T-helper 1 cell treated with Interleukin-12 subunit alpha and Interleukin-12 subunit beta and Interleukin-4 antibody, amounts not matched to agents 30 μg/mL and 1 μg/mL, for 36 hours (primary cell): ENCODE results near the gene FOXO1.

ENCODE experiments used
- H3K27ac Mint-ChIP-seq: one replicate; pipeline ENCODE4 v1.8.0; 2021; ENCODE audit warnings: mild to moderate bottlenecking, mixed read lengths
- H3K27me3 Mint-ChIP-seq: one replicate; pipeline ENCODE4 v1.8.0; 2021; ENCODE audit warnings: low read depth, mixed read lengths
- H3K36me3 Mint-ChIP-seq: one replicate; pipeline ENCODE4 v1.8.0; 2021; ENCODE audit warnings: low read depth, mixed read lengths
- H3K4me1 Mint-ChIP-seq: one replicate; pipeline ENCODE4 v1.8.0; 2021; ENCODE audit warnings: low read depth, mixed read lengths
- H3K4me3 Mint-ChIP-seq: one replicate; pipeline ENCODE4 v1.8.0; 2021; ENCODE audit warnings: mild to moderate bottlenecking, moderate library complexity, mixed read lengths
- H3K9me3 Mint-ChIP-seq: one replicate; pipeline ENCODE4 v1.8.0; 2021; ENCODE audit warnings: mixed read lengths

FOXO1 gene

GRCh38 chr13:40530961-40531360 is 135.5 kb downstream of the FOXO1 start:
- Mint-ChIP-seq H3K9me3 (peaks cover 18% of the 10 kb centered on the region), H3K27me3 (no peaks in the 10 kb centered on the region), H3K36me3 (peaks cover 6% of the 10 kb centered on the region), H3K4me1 (peaks cover 9% of the 10 kb centered on the region), H3K27ac (no peak overlapping the region), H3K4me3 (no peak overlapping the region)

DNA sequence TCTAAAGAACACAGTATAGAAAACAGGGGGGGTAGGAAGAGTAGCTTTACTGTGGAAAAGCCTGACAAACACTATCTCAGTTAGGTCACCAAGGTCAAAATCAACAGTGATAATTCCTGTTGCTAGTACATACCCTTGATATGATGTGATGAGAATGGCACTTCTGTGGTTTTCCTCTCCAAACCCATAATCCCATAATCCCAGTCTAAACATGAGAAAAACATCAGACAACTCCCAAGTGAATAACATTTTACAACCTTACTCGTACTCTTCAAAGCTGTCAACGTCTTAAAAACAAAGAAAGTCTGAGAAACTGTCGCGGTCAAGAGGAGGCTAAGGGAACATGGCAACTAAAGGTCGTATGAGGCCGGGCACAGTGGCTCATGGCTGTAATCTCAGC is 137.6 kb downstream of the FOXO1 start:
- H3K9me3 Mint-ChIP-seq, result peaks cover 18% of the 10 kb centered on the region
- H3K27ac Mint-ChIP-seq, result no peak overlapping the region
- H3K4me1 Mint-ChIP-seq, result peaks cover 13% of the 10 kb centered on the region
- peaks cover 10% of the 10 kb centered on the region for H3K36me3 Mint-ChIP-seq
- H3K4me3 Mint-ChIP-seq, result no peak overlapping the region
- H3K27me3 Mint-ChIP-seq, result no peaks in the 10 kb centered on the region

DNA sequence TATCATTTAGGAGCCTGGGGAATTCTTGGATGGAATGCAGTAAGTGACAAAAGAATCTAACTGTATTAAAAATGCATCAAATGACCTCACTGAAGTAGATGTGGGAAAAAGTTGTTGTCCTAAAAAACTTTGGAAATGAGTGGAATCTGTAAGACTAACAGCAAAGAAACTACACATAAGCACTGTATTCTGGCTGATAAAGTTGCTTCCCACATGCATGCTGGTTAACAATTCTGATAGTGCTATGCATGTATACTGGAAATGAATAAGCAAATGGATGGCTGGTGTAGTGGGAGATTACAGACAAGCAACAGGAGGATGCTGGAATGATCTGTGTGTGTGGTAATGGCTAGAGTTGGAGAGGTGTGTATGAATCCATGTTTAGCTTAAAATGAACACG is 138.5 kb downstream of the FOXO1 start:
- peaks cover 18% of the 10 kb centered on the region for H3K9me3 Mint-ChIP-seq
- H3K27ac Mint-ChIP-seq, result no peak overlapping the region
- H3K4me1 Mint-ChIP-seq, result peaks cover 13% of the 10 kb centered on the region
- H3K27me3 Mint-ChIP-seq, result no peaks in the 10 kb centered on the region
- H3K36me3 Mint-ChIP-seq, result peaks cover 10% of the 10 kb centered on the region
- no peak overlapping the region for H3K4me3 Mint-ChIP-seq

DNA sequence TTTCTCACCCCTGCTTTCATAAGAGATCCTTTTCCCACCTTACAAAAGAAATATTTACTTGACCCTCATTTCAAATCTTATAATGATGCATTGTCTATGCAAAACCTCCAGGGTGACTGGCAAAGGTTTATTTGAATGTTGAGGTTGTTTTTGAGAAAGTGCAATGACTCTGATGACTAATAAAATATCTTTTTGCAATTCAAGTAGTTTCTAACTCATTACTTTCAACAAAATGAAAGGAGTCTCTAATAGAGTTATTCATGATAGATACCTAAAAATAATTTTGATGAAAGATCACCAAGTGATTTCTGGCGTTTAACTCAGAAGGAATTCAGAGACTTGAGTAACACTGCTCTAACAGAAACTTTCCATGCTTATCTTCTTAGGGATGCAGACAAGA is 144.2 kb downstream of the FOXO1 start:
- peaks cover 21% of the 10 kb centered on the region for H3K4me1 Mint-ChIP-seq
- H3K27me3 Mint-ChIP-seq, result no peaks in the 10 kb centered on the region
- peaks cover 6% of the 10 kb centered on the region for H3K36me3 Mint-ChIP-seq
- no peak overlapping the region for H3K4me3 Mint-ChIP-seq
- peaks cover 4% of the 10 kb centered on the region for H3K9me3 Mint-ChIP-seq
- H3K27ac Mint-ChIP-seq, result no peak overlapping the region

DNA sequence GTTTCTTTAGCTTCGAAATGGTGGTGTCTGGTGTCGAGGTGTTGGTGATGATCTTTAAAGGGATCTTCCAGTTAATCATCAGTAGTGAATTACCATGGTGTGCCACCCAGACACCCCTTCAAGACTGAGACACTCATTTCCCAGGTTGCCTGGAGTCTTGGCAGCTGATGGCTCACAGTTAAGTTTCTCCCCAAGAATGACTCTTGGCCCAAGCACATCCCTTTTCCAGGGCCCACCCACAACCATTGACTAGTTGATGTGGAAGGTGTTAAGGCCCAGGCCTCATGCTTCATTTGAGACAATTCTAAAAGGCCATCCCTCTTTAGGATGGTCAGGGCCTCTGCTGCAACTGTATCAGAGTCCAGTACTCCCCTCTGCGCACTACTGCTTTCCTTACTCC is 145.5 kb downstream of the FOXO1 start:
- H3K27me3 Mint-ChIP-seq, result no peaks in the 10 kb centered on the region
- H3K36me3 Mint-ChIP-seq, result peaks cover 8% of the 10 kb centered on the region
- H3K9me3 Mint-ChIP-seq, result no peaks in the 10 kb centered on the region
- peaks cover 27% of the 10 kb centered on the region for H3K4me1 Mint-ChIP-seq
- no peak overlapping the region for H3K27ac Mint-ChIP-seq
- H3K4me3 Mint-ChIP-seq, result no peak overlapping the region

DNA sequence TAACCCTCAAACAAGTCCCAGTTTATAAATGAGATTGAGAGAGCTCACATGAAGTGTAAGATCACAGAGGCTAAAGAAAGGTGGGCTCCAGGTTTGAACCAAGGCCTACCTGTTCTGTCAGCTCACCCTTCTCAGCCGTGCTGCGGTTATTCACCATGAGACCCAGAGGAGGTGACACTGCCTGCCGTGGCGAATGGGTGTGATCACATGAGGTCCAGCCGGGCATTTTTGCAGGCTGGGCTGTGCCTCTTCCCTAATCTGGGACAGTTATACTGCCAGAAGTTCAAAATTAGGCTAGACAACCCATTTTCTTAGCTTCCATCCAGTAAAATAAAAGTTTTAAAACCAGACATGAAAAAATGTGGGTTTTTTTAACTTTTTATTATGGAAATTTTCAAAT is 146.8 kb downstream of the FOXO1 start:
- Mint-ChIP-seq H3K4me1 (peaks cover 25% of the 10 kb centered on the region), H3K27me3 (no peaks in the 10 kb centered on the region)

GRCh38 chr13:40518481-40518882 is 148.0 kb downstream of the FOXO1 start:
- Mint-ChIP-seq H3K36me3 (peaks cover 6% of the 10 kb centered on the region), H3K4me1 (peaks cover 28% of the 10 kb centered on the region), H3K27ac (peak overlapping the region; percentile 23), H3K9me3 (no peaks in the 10 kb centered on the region), H3K27me3 (no peaks in the 10 kb centered on the region), H3K4me3 (peak overlapping the region; percentile 25)

More for the DNA sequence above, 146.8 kb downstream of the FOXO1 start:
- Mint-ChIP-seq H3K9me3 (no peaks in the 10 kb centered on the region), H3K36me3 (peaks cover 6% of the 10 kb centered on the region), H3K27ac (no peak overlapping the region), H3K4me3 (no peak overlapping the region)

GRCh38 chr13:40517486-40518480 is 148.7 kb downstream of the FOXO1 start:
- H3K4me1 Mint-ChIP-seq, result peaks cover 34% of the 10 kb centered on the region
- no peaks in the 10 kb centered on the region for H3K9me3 Mint-ChIP-seq
- H3K27ac Mint-ChIP-seq, result peak overlapping the region; percentile 23
- H3K27me3 Mint-ChIP-seq, result no peaks in the 10 kb centered on the region
- H3K4me3 Mint-ChIP-seq, result peak overlapping the region; percentile 25
- H3K36me3 Mint-ChIP-seq, result peaks cover 6% of the 10 kb centered on the region

DNA sequence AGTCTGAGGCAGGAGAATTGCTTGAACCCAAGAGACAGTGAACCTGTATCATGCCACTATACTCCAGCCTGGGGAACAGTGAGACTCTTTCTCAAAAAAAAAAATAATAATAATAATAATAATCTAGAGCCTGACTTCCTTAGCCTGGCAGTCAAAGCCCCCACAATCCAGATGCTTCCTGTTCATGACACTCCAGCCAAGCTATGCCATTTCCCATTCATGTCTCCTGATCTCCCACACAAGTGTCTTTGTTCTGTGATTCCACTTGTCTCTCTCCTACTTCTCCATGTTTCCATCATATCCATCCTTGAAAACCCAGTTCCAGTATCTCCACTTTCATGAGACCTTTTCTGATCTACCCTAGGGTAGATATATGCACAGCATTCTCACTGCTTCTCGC is 150.7 kb downstream of the FOXO1 start:
- Mint-ChIP-seq H3K27me3 (no peaks in the 10 kb centered on the region), H3K27ac (no peak overlapping the region), H3K36me3 (peaks cover 6% of the 10 kb centered on the region), H3K9me3 (no peaks in the 10 kb centered on the region), H3K4me1 (peaks cover 36% of the 10 kb centered on the region), H3K4me3 (no peak overlapping the region)

DNA sequence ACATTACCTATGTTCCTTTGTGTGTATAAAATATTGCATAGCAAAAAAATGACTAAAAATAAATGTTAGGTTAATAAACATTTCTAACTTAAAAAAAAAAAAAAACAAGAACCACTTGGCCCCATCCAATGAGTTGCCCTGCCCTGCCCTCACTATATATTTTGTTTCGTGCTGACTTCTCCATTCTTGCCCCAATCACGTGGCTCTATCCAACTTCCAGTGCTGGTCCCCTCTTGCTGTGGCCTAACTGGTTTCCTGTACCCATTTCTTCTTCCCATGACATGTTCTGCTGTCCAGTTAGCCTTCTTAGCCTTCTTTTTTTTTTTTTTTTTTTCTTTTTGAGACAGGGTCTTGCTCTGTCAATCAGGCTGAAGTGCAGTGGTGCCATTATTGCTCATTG is 151.6 kb downstream of the FOXO1 start:
- no peak overlapping the region for H3K27ac Mint-ChIP-seq
- H3K9me3 Mint-ChIP-seq, result no peaks in the 10 kb centered on the region
- H3K27me3 Mint-ChIP-seq, result no peaks in the 10 kb centered on the region
- no peak overlapping the region for H3K4me3 Mint-ChIP-seq
- peaks cover 34% of the 10 kb centered on the region for H3K4me1 Mint-ChIP-seq
- peaks cover 6% of the 10 kb centered on the region for H3K36me3 Mint-ChIP-seq

- Mint-ChIP-seq H3K4me1 (peaks cover 20% of the 10 kb centered on the region), H3K27me3 (no peaks in the 10 kb centered on the region), H3K9me3 (no peaks in the 10 kb centered on the region), H3K27ac (no peak overlapping the region), H3K36me3 (no peaks in the 10 kb centered on the region), H3K4me3 (no peak overlapping the region)
Observed at GRCh38 chr13:40509876-40510275, 156.6 kb downstream of the FOXO1 start.

DNA sequence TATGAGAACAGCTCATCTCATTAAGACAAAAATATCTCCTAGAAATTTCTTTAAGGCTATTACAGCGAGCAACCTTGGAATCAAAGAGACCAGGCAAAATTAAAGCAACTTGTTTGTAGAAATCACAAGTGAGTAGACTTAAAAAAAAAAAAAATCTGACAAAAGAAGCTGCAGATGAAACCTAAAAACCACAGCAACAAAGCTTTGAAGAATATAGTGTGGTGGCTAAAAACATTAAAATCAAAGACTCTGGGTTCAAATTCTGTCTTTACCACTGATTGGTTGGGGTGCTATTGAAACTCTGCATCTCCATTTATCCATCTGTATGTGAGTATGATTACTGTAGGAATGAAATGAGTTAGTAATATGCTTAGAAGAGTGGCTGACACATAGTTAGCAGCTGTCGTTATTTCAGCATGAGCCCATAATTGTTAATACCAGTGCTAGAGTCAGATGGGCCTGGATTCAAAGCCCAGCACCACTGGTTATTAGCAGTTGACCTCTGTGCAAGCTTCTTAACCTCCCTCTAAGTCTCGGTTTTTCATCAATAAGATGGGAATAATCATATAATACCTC is 157.6 kb downstream of the FOXO1 start:
- no peaks in the 10 kb centered on the region for H3K36me3 Mint-ChIP-seq
- H3K4me1 Mint-ChIP-seq, result peaks cover 18% of the 10 kb centered on the region
- no peak overlapping the region for H3K27ac Mint-ChIP-seq
- H3K27me3 Mint-ChIP-seq, result no peaks in the 10 kb centered on the region
- H3K9me3 Mint-ChIP-seq, result no peaks in the 10 kb centered on the region
- no peak overlapping the region for H3K4me3 Mint-ChIP-seq

- H3K4me3 Mint-ChIP-seq, result no peak overlapping the region
- H3K27me3 Mint-ChIP-seq, result no peaks in the 10 kb centered on the region
- peaks cover 13% of the 10 kb centered on the region for H3K4me1 Mint-ChIP-seq
- no peaks in the 10 kb centered on the region for H3K9me3 Mint-ChIP-seq
- H3K36me3 Mint-ChIP-seq, result no peaks in the 10 kb centered on the region
- H3K27ac Mint-ChIP-seq, result no peak overlapping the region
Observed at GRCh38 chr13:40508127-40508526, 158.3 kb downstream of the FOXO1 start.

DNA sequence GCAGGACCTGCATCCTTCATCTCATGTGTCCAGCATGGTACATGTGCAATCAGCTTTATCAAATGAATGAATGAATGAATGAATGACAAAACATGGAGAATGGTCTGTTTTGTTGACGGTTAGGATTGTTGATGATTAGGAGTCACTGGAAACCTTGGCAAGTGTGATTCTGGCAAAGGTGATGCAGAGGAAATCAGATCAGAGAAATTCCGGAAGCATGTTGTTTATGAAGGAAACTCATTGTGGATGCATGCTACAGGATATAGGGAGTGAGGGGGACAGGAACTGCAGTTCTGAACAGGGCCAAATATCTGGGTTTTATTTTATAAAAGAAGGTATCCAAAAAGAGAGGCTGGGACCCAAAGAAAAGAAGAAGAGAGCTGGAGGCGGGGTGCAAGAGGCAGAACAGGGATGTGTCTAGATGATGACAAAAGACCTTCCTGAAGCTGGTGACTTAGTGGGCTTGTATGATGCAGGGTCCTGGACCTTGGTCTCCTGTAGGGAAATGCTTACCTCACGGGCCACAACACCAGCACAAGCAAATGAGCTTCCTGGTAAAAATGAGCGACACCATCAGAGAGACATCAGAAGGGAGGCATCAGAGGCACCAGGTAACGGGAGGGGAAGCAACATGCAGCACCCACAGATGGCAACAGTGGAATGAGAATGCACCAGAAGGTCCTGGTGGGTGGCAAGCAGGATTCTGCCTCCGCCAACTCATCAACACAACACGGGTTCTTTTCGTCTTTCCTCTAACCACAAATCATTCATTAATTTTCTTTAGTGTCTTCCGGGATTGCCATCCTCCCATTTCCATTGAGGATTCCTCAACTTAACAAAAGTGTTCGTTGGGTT is 159.6 kb downstream of the FOXO1 start:
- Mint-ChIP-seq H3K36me3 (no peaks in the 10 kb centered on the region), H3K27ac (no peak overlapping the region), H3K27me3 (no peaks in the 10 kb centered on the region), H3K4me1 (peaks cover 9% of the 10 kb centered on the region), H3K4me3 (no peak overlapping the region), H3K9me3 (no peaks in the 10 kb centered on the region)
